ENCODE data around the gene TMC4.
"Not testable (repeated sequence)": the region's sequence is repeated elsewhere in the genome, so short reads cannot be mapped to it uniquely, and the experiment has no call there.

DNA sequence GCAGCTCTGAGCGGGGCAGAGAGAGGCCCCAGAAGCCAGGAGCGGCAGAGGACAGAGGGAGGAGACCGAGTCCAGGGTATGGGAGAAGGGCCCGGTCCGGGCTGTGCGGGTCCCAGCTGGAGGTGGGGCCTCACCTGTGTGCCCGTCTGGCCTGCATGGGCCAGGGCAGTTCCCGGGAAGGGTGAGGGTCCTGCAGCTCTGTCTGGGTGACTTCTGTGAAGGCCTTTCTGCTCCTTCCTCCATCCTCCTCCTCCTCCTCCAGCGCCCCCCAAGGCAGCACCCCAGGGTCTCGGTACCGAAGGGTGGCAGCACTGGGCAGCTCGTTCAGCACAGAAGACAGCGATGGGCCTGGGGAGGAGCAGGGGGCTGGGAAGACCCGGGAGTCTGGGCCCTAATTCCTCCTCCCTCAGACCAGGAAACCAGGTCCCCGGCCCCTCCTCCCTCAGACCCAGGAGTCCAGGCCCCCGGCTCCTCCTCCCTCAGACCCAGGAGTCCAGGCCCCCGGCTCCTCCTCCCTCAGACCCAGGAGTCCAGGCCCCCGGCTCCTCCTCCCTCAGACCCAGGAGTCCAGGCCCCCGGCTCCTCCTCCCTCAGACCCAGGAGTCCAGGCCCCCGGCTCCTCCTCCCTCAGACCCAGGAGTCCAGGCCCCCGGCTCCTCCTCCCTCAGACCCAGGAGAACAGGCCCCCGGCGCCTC lies 1.1 kb downstream of the TMC4 start:
- TF ChIP-seq POLR2AphosphoS5, POLR2A (IDR thresholded peaks at IDR 0.05): not testable (repeated sequence)
- TF ChIP-seq, protein P1, sequence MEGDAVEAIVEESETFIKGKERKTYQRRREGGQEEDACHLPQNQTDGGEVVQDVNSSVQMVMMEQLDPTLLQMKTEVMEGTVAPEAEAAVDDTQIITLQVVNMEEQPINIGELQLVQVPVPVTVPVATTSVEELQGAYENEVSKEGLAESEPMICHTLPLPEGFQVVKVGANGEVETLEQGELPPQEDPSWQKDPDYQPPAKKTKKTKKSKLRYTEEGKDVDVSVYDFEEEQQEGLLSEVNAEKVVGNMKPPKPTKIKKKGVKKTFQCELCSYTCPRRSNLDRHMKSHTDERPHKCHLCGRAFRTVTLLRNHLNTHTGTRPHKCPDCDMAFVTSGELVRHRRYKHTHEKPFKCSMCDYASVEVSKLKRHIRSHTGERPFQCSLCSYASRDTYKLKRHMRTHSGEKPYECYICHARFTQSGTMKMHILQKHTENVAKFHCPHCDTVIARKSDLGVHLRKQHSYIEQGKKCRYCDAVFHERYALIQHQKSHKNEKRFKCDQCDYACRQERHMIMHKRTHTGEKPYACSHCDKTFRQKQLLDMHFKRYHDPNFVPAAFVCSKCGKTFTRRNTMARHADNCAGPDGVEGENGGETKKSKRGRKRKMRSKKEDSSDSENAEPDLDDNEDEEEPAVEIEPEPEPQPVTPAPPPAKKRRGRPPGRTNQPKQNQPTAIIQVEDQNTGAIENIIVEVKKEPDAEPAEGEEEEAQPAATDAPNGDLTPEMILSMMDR (IDR thresholded peaks at IDR 0.05), result not testable (repeated sequence)

All from sigmoid colon (tissue), 4 donors.